Stomach smooth muscle (tissue), 2 donors: Measurements from ENCODE around the gene SELENOW.
"Not testable (repeated sequence)": the region's sequence is repeated elsewhere in the genome, so short reads cannot be mapped to it uniquely, and the experiment has no call there.

ENCODE experiments used
- H3K27ac ChIP-seq: one replicate; pipeline ENCODE4 v1.7.0; 2013; ENCODE audit warnings: mild to moderate bottlenecking, low read length, inconsistent platforms
- H3K27me3 ChIP-seq, 2 donors: one replicate each; pipeline ENCODE4 v1.7.0; 2013; ENCODE audit warnings: low read length in 2 of 2; ENCODE audit not compliant: insufficient read depth in 2 of 2, control insufficient read depth in 1 of 2
- H3K36me3 ChIP-seq, 2 donors: one replicate each; pipeline ENCODE4 v1.7.0; 2013; ENCODE audit warnings: low read length in 2 of 2; ENCODE audit not compliant: control insufficient read depth in 2 of 2, insufficient read depth in 2 of 2
- H3K4me1 ChIP-seq: one replicate; pipeline ENCODE4 v1.7.0; 2013; ENCODE audit warnings: low read length; ENCODE audit not compliant: control insufficient read depth, insufficient read depth
- H3K4me3 ChIP-seq, 2 donors: one replicate each; pipeline ENCODE4 v1.7.0; 2013; ENCODE audit warnings: low read length in 2 of 2
- H3K9ac ChIP-seq, 2 donors: one replicate each; pipeline ENCODE4 v1.7.0; 2013; ENCODE audit warnings: low read length in 2 of 2, mild to moderate bottlenecking in 1 of 2
- H3K9me3 ChIP-seq, 2 donors: one replicate each; pipeline ENCODE4 v1.7.0; 2013; ENCODE audit warnings: low read length in 2 of 2; ENCODE audit not compliant: control insufficient read depth in 2 of 2
- donor health status: healthy.
- donor health status: Pancreatic carcinoma.

Gene SELENOW

DNA sequence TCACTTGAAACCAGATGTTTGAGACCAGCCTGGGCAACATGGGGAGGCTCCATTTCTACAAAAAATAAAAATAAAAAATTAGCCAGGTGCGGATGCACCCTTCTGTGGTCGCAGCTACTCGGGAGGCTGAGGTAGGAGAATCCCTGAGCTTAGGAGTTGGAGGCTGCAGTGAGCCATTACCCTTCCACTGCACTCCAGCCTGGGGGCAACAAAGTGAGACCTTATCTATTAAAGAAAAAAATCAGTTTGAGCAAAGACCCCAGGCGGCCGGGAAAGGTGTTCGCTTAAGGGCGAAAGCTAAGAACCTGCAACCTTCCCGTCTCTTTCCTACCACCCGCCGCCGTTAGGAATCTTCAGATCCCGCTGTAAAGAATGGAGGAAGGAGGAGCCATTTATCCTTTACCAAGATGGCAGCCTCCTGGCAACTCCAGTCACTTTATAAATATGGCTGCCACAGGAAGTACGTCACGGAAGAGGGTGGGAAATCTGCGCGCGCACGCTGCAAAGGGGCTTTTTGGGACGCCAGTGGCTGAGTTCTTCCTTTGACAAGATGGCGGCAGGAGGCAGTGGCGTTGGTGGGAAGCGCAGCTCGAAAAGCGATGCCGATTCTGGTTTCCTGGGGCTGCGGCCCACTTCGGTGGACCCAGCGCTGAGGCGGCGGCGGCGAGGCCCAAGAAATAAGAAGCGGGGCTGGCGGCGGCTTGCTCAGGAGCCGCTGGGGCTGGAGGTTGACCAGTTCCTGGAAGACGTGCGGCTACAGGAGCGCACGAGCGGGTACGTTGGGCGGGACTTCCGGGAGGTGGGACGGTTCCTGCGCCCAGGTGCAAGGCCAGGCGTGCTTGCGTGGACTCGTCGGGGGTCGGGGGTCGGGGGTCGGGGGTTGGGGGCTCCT is 33.2 kb upstream of the SELENOW start, which contains the start of gene NOP53:
Gene NOP53, plus strand, starts transcription at position 537 of the 892 bp plus-strand sequence. Its CDS starts 14 bp downstream, at position 551.
- Histone ChIP-seq H3K27ac (peak within 1 kb of the TSS; percentile 87), H3K9me3 (no peaks in the 10 kb centered on the region)

DNA sequence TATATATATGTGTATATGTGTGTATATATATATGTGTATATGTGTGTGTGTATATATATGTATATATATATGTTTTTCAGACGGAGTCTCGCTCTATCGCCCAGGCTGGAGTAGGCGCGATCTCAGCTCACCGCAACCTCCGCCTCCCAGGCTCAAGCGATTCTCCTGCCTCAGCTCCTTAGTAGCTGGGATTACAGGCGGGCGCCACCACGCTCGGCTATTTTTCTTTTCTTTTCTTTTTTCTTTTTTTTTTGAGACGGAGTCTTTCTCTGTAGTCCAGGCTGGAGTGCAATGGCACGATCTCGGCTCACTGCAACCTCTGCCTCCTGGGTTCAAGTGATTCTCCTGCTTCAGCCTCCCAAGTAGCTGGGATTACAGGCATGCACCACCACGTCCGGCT is 32.4 kb upstream of the SELENOW start:
- peaks cover 37% of the 10 kb centered on the region for H3K4me1 ChIP-seq
- H3K27ac ChIP-seq, H3K27me3 ChIP-seq, H3K9me3 ChIP-seq: not testable (repeated sequence)
- peak overlapping the region; percentile 66 to 85 for H3K4me3 ChIP-seq
- H3K36me3 ChIP-seq, result peaks cover 37% of the 10 kb centered on the region in 2 donors
- peak overlapping the region in 1 of 2 donors; percentile 33 for H3K9ac ChIP-seq

More for the DNA sequence above, 33.2 kb upstream of the SELENOW start, which contains the start of gene NOP53:
- Histone ChIP-seq H3K4me3 (peak within 1 kb of the TSS; percentile 66 to 85), H3K27me3 (no peaks in the 10 kb centered on the region), H3K36me3 (peaks cover 30 to 33% of the 10 kb centered on the region in 2 donors), H3K4me1 (peaks cover 37% of the 10 kb centered on the region), H3K9ac (peak within 1 kb of the TSS; percentile 76 to 79)

DNA sequence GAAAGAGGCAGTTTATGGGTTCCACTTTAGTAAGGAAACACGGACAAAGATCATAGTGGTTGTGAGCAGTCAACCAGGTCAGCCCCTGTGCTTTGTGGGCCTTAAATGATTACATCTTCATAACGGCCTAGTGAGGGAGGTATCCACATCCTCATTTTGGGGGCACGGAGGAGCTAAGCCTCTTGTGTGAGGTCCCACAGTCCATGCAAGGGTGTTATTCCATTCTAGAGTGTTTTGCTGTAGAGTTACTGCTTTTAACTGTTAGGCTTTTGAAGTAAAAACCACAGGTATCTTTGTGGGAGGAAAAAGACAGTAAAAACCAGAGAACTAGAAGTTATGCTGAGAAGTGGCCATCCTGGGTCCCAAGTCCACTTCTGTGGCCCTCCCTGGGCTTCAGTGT is 29.2 kb upstream of the SELENOW start:
- Histone ChIP-seq H3K4me1 (peaks cover 16% of the 10 kb centered on the region), H3K27me3 (no peaks in the 10 kb centered on the region), H3K4me3 (no peak overlapping the region), H3K9ac (no peak overlapping the region), H3K27ac (no peak overlapping the region), H3K9me3 (no peaks in the 10 kb centered on the region), H3K36me3 (peaks cover 52 to 59% of the 10 kb centered on the region in 2 donors)

DNA sequence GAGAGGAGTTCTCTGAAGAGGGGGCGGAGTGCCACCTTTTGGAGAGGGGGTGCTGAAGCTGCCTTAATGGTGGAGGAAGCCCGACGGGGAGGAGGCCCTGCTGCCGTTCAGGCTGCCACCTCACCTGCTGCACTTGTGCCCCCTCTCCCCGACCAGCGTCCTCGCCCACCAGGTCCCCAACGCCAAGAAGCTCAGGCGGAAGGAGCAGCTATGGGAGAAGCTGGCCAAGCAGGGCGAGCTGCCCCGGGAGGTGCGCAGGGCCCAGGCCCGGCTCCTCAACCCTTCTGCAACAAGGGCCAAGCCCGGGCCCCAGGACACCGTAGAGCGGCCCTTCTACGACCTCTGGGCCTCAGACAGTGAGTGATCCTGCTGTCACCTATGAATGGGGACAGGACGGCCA is 27.8 kb upstream of the SELENOW start:
- H3K27me3 ChIP-seq, result no peaks in the 10 kb centered on the region
- H3K4me1 ChIP-seq, result peaks cover 16% of the 10 kb centered on the region
- no peak overlapping the region for H3K27ac ChIP-seq
- no peaks in the 10 kb centered on the region for H3K9me3 ChIP-seq
- H3K9ac ChIP-seq, result no peak overlapping the region
- peaks cover 55 to 63% of the 10 kb centered on the region in 2 donors for H3K36me3 ChIP-seq
- no peak overlapping the region for H3K4me3 ChIP-seq

DNA sequence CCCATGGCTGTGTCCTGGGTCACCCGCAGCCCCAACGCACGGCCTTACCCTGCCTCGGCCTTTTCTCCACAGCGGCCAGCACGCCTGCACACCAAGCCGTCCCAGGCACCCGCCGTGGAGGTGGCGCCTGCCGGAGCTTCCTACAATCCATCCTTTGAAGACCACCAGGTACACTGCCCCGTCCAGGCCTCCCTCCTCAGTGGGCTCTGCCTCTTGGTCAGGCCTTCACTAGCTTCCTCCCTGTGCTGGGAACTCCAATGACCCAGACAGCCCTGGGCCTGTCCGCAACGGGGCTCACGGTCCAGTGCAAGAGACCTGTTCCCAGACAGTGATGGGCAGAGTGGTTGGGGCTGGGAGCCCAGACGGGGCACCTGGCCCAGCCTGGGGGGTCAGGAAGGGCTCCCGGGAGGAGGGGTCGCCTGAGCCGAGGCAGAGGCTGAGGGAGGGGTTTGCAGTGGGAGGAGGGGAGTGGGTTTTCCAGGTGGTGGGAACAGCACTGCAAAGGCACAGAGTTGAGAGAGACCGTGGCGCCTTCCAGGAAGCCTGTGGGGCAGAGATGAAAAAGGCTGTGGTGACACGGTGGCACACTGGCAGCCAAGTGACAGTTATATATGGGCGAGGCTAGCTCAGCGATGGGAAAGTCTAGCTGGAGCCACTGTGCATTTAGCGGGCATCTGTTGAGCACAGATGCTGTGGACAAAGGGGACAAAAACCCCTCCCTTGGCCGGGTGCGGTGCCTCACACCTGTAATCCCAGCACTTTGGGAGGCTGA is 25.9 kb upstream of the SELENOW start:
- Histone ChIP-seq H3K27ac (no peak overlapping the region), H3K4me1 (peaks cover 2% of the 10 kb centered on the region), H3K27me3 (no peaks in the 10 kb centered on the region), H3K9ac (no peak overlapping the region), H3K9me3 (no peaks in the 10 kb centered on the region), H3K36me3 (peaks cover 68 to 69% of the 10 kb centered on the region in 2 donors), H3K4me3 (no peak overlapping the region)

DNA sequence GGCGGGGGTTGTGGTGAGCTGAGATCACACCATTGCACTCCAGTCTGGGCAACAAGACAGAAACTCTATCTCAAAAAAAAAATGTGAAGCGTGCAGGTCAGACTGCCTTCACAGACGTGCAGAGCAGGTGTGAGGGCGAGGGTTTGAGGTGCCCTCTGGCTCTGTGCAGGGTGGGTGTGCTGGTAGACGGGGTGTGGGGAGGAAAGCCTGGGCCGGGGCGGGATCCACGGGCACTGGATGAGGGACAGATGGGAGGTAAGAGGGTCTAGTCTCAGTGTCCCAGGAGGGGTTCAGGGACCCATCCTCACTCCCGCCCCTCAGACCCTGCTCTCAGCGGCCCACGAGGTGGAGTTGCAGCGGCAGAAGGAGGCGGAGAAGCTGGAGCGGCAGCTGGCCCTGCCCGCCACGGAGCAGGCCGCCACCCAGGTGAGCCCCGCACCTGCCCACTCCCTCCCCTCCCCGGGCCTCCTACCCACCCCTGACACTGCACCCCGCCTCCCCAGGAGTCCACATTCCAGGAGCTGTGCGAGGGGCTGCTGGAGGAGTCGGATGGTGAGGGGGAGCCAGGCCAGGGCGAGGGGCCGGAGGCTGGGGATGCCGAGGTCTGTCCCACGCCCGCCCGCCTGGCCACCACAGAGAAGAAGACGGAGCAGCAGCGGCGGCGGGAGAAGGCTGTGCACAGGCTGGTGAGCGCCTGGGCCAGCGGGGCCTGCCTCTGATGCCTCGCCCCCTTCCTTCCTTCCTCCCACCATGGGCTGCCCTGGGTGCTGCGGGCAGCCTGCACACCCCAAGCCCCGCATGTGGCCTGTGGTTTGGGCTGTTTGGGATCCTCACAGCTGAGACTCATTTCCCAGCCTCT is 24.1 kb upstream of the SELENOW start:
- Histone ChIP-seq H3K4me3 (no peak overlapping the region), H3K27ac (no peak overlapping the region), H3K4me1 (peaks cover 2% of the 10 kb centered on the region), H3K27me3 (no peaks in the 10 kb centered on the region), H3K9ac (no peak overlapping the region), H3K36me3 (peaks cover 73 to 78% of the 10 kb centered on the region in 2 donors), H3K9me3 (no peaks in the 10 kb centered on the region)

DNA sequence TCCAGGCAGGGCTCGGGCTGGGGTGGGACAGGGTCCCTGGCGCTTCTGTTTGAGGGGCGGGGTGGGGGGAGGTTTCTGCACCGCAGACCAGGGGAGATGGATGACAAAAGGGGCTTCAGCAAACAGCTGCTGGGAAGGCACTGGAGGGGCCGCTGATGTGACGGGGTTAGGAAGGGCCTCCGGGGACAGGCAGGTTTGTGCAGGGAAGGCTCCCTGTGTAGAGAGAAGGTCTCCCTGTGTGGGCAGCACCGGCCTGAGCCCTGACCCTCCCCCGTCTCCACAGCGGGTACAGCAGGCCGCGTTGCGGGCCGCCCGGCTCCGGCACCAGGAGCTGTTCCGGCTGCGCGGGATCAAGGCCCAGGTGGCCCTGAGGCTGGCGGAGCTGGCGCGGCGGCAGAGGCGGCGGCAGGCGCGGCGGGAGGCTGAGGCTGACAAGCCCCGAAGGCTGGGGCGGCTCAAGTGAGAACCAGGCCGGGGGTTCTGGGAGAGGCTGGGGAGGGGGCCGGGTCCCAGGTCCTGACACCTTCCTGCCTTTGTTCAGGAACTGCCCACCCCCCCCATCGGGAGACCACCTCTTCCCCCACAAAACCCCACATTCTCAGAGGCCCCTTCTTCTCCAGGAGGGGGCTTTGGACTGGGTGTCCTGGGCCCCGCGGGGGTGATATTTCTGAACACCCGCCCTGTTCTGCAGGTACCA is 23.3 kb upstream of the SELENOW start:
- Histone ChIP-seq H3K4me3 (no peak overlapping the region), H3K27ac (no peak overlapping the region), H3K27me3 (no peaks in the 10 kb centered on the region), H3K4me1 (no peaks in the 10 kb centered on the region), H3K36me3 (peaks cover 67 to 70% of the 10 kb centered on the region in 2 donors), H3K9ac (no peak overlapping the region), H3K9me3 (no peaks in the 10 kb centered on the region)

DNA sequence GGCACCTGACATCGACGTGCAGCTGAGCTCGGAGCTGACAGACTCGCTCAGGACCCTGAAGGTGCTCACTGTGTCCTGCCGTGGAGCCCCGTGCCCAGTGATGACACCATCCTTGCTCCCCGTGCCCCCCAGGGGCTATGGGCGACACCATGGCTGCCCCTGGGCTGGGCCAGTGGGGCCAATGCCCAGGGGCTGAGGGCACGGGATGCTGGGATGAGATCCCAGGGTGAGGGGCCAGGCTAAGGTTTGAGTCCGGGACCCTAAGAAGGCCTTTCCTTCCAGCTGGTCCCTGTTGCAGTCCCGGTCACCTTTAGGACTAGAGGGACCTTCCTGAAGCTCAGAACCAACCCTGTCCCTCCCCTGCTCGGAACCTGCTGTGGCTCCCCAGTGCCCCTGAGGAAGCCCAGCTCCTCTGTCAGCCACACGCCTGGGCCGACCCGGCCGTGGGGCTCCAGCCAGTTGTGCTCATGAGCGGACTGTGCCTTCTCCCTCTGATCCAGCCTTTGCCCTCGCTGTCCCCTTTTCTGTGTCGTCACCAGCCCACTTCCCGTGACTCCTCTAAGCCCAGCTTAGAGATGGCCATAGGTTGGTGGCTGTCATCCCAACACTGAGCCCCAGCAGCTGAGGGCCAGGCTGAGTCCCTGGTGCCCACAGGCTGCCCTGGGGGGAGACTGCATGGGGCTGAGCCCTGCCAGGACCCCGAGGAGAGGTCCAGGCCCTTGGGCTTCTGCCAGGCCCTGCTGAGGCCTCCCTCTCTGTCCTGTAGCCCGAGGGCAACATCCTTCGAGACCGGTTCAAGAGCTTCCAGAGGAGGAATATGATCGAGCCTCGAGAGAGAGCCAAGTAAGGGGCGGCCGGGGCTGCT is 22.5 kb upstream of the SELENOW start:
- Histone ChIP-seq H3K36me3 (peaks cover 59 to 63% of the 10 kb centered on the region in 2 donors), H3K27me3 (no peaks in the 10 kb centered on the region), H3K4me3 (no peak overlapping the region), H3K4me1 (no peaks in the 10 kb centered on the region), H3K9me3 (no peaks in the 10 kb centered on the region), H3K9ac (no peak overlapping the region), H3K27ac (no peak overlapping the region)

DNA sequence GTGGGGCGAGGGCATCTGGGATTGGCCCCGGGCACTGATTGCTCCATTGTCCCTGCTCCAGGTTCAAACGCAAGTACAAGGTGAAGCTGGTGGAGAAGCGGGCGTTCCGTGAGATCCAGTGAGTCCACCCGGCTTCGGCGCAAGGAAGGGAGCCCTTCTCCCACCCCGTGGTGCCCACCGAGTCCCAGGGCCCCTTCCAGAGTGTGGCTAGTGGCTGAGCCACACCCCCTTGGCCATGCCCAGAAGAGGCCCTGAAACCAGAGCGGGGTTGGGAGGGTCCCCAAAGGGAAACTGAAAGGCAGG is 21.9 kb upstream of the SELENOW start:
- Histone ChIP-seq H3K4me3 (no peak overlapping the region), H3K9me3 (no peaks in the 10 kb centered on the region), H3K4me1 (no peaks in the 10 kb centered on the region), H3K9ac (no peak overlapping the region), H3K27ac (no peak overlapping the region), H3K27me3 (no peaks in the 10 kb centered on the region), H3K36me3 (peaks cover 53 to 57% of the 10 kb centered on the region in 2 donors)
